Activated B cell treated with CpG ODN at 0.5 μM for 24 hours (primary cell): ENCODE results near the gene SLIT3. TPM values are rescaled to one million over a fixed set of nuclear protein-coding genes. Genes with fewer than 3 reads are reported as not detected.
A peak's percentile ranks its signal among the peaks of the same experiment; 100 is the strongest.

Experiments used
- ATAC-seq: fragments of 200-7000 bp; cut with Tn5 transposase; one replicate; pipeline ENCODE4 v1.10.0; 2021; ENCODE audit warnings: low read depth, mild to moderate bottlenecking, moderate library complexity
- CTCF ChIA-PET: fragments of 350-600 bp; sonication (Branson Sonifier 250); formaldehyde crosslinking; loops from one replicate; lab custom pipeline; 2021; ENCODE audit warnings: antibody characterized with exemption; lab: Charles Lee
- POLR2A ChIA-PET: fragments of 350-600 bp; sonication (Branson Sonifier 250); formaldehyde crosslinking; loops from one replicate; lab custom pipeline; 2021; ENCODE audit warnings: antibody characterized with exemption; lab: Charles Lee
- DNase-seq: peaks from one replicate; pipeline ENCODE4 v3.0.0; 2022
- H3K27ac Mint-ChIP-seq: one replicate; pipeline ENCODE4 v1.8.0; 2020; ENCODE audit warnings: mixed read lengths
- H3K27me3 Mint-ChIP-seq: one replicate; pipeline ENCODE4 v1.8.0; 2021; ENCODE audit warnings: mixed read lengths
- H3K36me3 Mint-ChIP-seq: one replicate; pipeline ENCODE4 v1.8.0; 2021; ENCODE audit warnings: low read depth, mixed read lengths
- H3K4me1 Mint-ChIP-seq: one replicate; pipeline ENCODE4 v1.8.0; 2021; ENCODE audit warnings: mixed read lengths
- H3K4me3 Mint-ChIP-seq: one replicate; pipeline ENCODE4 v1.8.0; 2020; ENCODE audit warnings: mild to moderate bottlenecking, mixed read lengths
- H3K9me3 Mint-ChIP-seq: one replicate; pipeline ENCODE4 v1.8.0; 2020; ENCODE audit warnings: mixed read lengths
- intact Hi-C: fragments of 100-400 bp; cut with micrococcal nuclease; formaldehyde crosslinking; loops from one replicate; pipeline ENCODE4 v1.15.1; 2024
- total RNA-seq: library from RNA; stranded (reverse); gene quantifications from 2 replicates; pipeline ENCODE4 v1.2.3, GENCODE V29; 2022
- TF ChIP-seq, protein P1 (sequence below): fragments of 200-600 bp; IDR thresholded peaks from one replicate; pipeline ENCODE4 v1.8.0; 2022; ENCODE audit warnings: antibody characterized with exemption, mild to moderate bottlenecking

The SLIT3 gene
- total RNA-seq, 1 donor from 2014 or later = not detected

DNA sequence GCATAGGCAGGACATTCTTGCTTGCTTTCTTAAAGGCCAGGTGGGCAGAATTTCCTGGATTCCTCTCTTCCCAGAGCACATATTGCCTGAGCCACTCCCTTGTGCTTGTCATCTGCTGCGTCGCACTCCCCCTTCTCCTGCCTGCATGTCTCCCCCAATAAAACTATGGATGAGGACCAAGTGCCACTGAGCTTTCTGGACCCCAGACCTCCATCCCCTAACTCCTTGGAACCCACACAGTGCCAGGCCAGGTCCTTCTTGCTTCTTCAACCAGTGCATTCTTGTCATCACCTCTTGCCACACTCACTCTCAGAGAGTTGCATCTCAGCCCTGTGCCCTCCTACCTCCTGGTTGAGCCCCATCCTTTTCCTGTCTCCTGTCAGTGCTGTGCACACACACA is 563.9 kb downstream of the SLIT3 start:
- TF ChIP-seq, protein P1, sequence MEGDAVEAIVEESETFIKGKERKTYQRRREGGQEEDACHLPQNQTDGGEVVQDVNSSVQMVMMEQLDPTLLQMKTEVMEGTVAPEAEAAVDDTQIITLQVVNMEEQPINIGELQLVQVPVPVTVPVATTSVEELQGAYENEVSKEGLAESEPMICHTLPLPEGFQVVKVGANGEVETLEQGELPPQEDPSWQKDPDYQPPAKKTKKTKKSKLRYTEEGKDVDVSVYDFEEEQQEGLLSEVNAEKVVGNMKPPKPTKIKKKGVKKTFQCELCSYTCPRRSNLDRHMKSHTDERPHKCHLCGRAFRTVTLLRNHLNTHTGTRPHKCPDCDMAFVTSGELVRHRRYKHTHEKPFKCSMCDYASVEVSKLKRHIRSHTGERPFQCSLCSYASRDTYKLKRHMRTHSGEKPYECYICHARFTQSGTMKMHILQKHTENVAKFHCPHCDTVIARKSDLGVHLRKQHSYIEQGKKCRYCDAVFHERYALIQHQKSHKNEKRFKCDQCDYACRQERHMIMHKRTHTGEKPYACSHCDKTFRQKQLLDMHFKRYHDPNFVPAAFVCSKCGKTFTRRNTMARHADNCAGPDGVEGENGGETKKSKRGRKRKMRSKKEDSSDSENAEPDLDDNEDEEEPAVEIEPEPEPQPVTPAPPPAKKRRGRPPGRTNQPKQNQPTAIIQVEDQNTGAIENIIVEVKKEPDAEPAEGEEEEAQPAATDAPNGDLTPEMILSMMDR = no peak
- no peak overlapping the region for H3K4me3 Mint-ChIP-seq
- H3K27me3 Mint-ChIP-seq = no peaks in the 10 kb centered on the region
- H3K27ac Mint-ChIP-seq = no peak overlapping the region
- ATAC-seq (no peak), DNase-seq (no peak)
- CTCF ChIA-PET = no interaction called here
- peaks cover 4% of the 10 kb centered on the region for H3K4me1 Mint-ChIP-seq
- POLR2A ChIA-PET = no interaction called here
- no peaks in the 10 kb centered on the region for H3K9me3 Mint-ChIP-seq
- H3K36me3 Mint-ChIP-seq = no peaks in the 10 kb centered on the region
- intact Hi-C loops = no loop called here

DNA sequence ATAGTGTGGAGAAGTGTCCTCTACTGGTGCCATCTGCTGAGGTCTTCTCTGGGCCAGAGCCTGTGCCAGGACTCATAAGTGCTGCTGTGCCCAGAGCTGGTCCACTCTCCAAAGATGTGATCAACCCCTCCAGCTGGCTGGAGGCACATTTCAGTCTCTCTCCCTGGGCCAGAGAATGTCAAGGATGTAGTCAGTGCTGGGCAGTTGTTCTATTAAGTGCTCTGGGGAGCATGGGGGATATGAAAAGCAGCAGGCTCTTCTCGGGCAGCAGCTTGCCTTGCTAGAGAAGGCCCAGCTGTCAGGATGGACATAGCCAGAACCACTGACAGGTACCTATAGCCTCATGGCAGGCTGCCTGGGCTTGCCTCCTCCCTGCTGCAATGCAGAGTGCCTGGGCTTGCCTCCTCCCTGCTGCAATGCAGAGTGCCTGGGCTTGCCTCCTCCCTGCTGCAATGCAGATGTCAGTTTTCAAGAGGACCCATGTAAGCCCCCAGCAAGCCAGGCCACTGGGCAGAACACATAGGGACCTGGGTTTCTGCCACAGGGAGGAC is 564.6 kb downstream of the SLIT3 start:
- peaks cover 4% of the 10 kb centered on the region for H3K4me1 Mint-ChIP-seq
- CTCF ChIA-PET = no interaction called here
- no peak overlapping the region for H3K4me3 Mint-ChIP-seq
- POLR2A ChIA-PET = no interaction called here
- TF ChIP-seq, protein P1 = no peak
- no peak for DNase-seq
- intact Hi-C loops = no loop called here
- no peaks in the 10 kb centered on the region for H3K27me3 Mint-ChIP-seq
- no peak overlapping the region for H3K27ac Mint-ChIP-seq
- H3K9me3 Mint-ChIP-seq = no peaks in the 10 kb centered on the region
- ATAC-seq = no peak
- no peaks in the 10 kb centered on the region for H3K36me3 Mint-ChIP-seq

DNA sequence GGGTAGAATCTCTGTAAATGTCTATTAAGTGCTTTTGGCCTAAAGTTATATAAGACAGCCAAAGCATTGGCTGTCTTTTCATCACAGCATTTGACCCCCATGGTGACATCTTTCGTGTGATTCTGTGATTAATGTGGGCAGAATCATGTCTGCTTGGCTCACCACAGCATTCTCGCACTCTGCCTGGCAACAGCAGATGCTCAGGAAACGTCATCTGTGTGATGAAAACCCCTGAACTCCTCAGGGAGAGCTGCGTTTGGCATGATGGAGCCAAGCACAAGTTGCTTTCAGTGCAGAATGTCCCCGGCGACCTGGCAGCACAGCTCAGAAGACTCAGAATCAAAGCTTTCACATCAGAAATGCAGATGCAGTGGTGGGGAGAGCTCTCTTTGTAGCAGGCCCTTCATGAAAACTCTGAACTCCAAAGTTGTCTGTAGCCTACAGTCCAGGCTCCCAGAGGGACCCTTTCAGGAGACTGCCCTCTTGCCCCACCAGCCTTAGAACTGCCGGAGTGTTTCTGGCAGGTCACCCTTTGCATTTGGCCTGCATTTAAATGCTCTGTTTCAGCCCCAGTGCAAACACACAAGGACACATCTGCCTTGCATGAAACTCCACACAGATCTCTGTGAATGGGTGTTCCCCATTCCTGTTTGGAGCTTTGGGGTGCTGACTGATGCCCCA is 566.2 kb downstream of the SLIT3 start:
- Mint-ChIP-seq H3K4me1 (peaks cover 4% of the 10 kb centered on the region), H3K36me3 (no peaks in the 10 kb centered on the region), H3K27me3 (no peaks in the 10 kb centered on the region), H3K4me3 (no peak overlapping the region), H3K9me3 (peaks cover 8% of the 10 kb centered on the region), H3K27ac (no peak overlapping the region)
- POLR2A ChIA-PET = no interaction called here
- DNase-seq (no peak), ATAC-seq (peak; percentile 70)
- TF ChIP-seq, protein P1 = no peak
- intact Hi-C loops = no loop called here
- CTCF ChIA-PET = no interaction called here

DNA sequence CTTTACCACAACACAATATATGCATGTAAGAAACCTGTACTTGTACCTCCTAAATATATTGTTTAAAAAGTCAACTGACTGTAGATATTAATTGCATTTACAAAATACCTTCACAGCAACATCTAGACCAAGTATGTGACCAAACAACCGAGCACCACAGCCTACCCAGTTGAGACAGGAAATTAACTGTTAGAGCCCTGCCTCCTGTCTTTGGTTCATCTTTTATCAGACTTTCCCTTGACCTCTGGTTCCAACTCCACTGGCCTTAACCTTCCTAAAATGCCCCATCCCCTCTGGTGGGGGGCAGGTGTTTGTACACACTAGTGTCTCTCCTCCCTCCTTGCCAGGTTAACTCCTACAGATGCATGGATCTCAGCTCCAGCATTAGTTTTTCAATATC is 566.8 kb downstream of the SLIT3 start:
- Mint-ChIP-seq H3K9me3 (peaks cover 12% of the 10 kb centered on the region), H3K27me3 (no peaks in the 10 kb centered on the region), H3K4me3 (no peak overlapping the region), H3K27ac (no peak overlapping the region), H3K36me3 (no peaks in the 10 kb centered on the region), H3K4me1 (peaks cover 4% of the 10 kb centered on the region)
- no peak for ATAC-seq
- TF ChIP-seq, protein P1 = no peak
- no peak for DNase-seq
- ChIA-PET POLR2A (no interaction called here), CTCF (no interaction called here)
- intact Hi-C loops = no loop called here

DNA sequence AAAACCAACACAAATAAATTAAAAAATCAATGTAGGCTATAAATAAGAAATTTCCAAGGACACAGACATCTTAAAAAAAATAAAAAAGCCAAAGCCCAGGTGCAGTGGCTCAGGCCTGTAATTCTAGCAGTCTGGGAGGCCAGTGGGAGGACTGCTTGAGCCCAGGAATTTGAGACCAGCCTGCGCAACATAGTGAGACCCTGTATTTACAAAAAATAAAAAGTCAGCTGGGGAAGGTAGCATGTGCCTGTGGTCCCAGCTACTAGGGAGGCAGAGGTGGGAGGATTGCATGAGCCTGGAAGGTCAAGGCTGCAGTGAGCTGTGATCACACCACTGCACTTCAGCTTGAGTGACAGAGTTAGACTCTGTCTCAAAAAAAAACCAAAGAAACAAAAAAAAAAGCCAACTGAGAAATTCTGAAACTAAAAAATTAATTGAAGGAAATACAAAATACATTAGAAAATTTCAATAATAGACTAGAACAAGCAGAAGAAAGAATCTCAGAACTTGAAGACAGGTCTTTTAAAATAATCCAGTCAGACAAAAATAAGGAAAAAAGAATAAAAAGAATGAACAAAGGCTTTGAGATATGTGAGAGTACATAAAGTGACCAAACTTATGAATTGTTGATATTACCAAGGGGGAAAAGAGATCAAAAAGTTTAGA is 572.3 kb downstream of the SLIT3 start:
- intact Hi-C loops = no loop called here
- ATAC-seq = no peak
- Mint-ChIP-seq H3K27ac (no peak overlapping the region), H3K4me3 (no peak overlapping the region), H3K4me1 (no peaks in the 10 kb centered on the region), H3K9me3 (peaks cover 24% of the 10 kb centered on the region), H3K36me3 (no peaks in the 10 kb centered on the region), H3K27me3 (no peaks in the 10 kb centered on the region)
- ChIA-PET CTCF (no interaction called here), POLR2A (no interaction called here)
- TF ChIP-seq, protein P1 = no peak
- no peak for DNase-seq
